VCaP (cell line): ENCODE data around the gene CST1.
"Not testable (repeated sequence)": the region's sequence is repeated elsewhere in the genome, so short reads cannot be mapped to it uniquely, and the experiment has no call there.

Experiments
- H3K27ac ChIP-seq: fragments of 450-650 bp; 2 replicates; pipeline ENCODE4 v1.5.1; 2017
- CTCF ChIP-seq: fragments of 450-650 bp; conservative IDR thresholded peaks from 2 replicates; pipeline ENCODE4 v1.5.1; 2017; ENCODE audit warnings: mild to moderate bottlenecking, moderate library complexity

The CST1 gene

DNA sequence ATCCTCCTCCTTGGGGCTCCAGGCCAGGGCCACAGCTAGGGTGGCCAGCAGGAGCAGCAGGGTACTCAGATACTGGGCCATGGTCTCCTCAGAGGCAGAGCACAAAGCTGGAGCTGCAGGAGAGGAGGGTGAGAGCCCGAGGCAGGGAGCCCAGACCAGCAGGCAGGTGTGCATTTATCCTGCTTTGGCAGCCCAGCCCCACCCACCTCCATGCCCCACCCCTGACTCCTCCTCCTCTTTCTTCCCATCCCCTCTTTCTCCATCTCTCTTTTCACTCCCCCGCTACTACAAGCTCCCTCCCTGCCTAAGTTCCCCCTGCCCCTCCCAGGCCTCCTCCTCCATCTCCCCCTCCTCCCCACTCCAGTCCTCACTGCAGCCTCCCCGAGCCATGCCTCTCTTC is at the start of gene CST1:
Gene CST1 (minus strand): TSS at position 150 of the 400 bp plus-strand sequence. CDS start 69 bp downstream, at position 81.
- not testable (repeated sequence) for H3K27ac ChIP-seq

- peak; percentile 83 for TF ChIP-seq CTCF
These were observed 48.6 kb upstream of the CST1 start for GRCh38 chr20:23799216-23799847.

GRCh38 chr20:23795526-23795925 is 44.8 kb upstream of the CST1 start:
- H3K27ac ChIP-seq = no peak overlapping the region
- no peak for TF ChIP-seq CTCF

More at GRCh38 chr20:23799216-23799847, 48.6 kb upstream of the CST1 start:
- not testable (repeated sequence) for H3K27ac ChIP-seq

DNA sequence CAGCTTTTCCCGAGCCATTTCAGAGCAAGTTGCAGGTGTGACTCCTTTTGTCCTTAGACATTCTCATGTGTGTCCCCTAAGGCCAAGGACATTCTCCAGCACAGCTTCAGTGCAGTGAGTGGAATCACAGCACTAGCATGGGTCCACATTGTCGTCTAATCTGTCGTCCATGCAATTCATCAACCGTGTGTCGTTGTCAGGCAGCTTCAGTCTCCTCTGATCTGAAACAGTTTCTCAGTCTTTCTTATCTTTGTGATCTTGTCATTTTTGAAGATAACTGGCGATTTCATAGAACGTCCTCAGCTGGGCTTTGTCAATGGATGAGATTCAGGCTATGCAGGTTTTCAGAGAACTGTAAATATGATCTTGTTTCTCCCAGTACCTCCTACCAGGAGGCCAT is 44.1 kb upstream of the CST1 start:
- no peak for TF ChIP-seq CTCF
- no peak overlapping the region for H3K27ac ChIP-seq

DNA sequence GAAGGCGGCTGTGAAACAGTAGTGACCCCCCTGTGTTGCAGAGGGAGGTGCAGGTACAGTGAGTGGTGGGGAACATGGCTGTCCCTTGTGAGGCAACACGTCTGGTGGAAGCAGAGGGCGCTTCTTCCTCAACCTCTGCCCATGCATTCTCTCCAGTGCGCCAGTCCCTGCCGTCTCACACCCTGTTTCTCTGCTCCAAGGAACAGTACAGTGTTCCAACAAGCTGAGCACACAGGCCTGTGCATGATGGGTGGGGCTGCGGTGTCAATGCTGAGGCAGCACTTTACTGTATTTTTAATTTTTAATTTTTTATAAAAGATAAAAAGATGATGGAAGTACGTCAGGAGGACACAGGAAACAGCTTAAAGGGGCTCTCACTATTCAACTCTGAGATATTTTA is 43.3 kb upstream of the CST1 start:
- TF ChIP-seq CTCF = no peak
- no peak overlapping the region for H3K27ac ChIP-seq

GRCh38 chr20:23783447-23783846 is 32.7 kb upstream of the CST1 start:
- TF ChIP-seq CTCF = no peak
- no peak overlapping the region for H3K27ac ChIP-seq

- TF ChIP-seq CTCF = peak; percentile 62
- H3K27ac ChIP-seq = no peak overlapping the region
These were observed 31.7 kb upstream of the CST1 start for GRCh38 chr20:23782366-23782983.

DNA sequence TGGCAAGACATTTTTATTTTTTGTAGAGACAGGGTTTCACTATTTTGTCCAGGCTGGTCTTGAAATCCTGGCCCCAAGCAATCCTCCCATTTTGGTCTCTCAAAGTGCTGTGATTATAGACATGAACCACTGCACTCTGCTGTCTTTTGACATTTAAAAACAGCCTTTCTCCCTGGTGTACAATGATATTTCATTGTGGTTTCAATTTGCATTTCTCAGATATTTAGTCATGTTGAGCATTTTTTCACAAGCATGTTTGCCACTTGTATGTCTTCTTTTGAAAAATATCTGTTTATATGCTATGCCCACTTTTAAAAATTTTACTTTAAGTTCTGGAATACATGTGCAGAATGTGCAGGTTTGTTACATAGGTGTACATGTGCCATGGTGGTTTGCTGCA is 27.9 kb upstream of the CST1 start:
- not testable (repeated sequence) for H3K27ac ChIP-seq

- not testable (repeated sequence) for H3K27ac ChIP-seq
These were observed 26.6 kb upstream of the CST1 start for GRCh38 chr20:23777380-23777779.
